ENCODE results near the gene TPBG. TPM values are rescaled to one million over a fixed set of nuclear protein-coding genes. Genes with fewer than 3 reads are reported as not detected.

The TPBG gene
- total and polyA plus RNA-seq, 7 donors, result 0.92 to 10.8 (median 6.1) TPM

GRCh38 chr6:82353848-82354247 is 9.8 kb upstream of the TPBG start:
- WGBS, 2 donors, result 84 to 86% methylated on average over 2 of the region's 2 CpGs
- no peaks in the 10 kb centered on the region for H3K4me1 ChIP-seq
- no peaks in the 10 kb centered on the region for H3K9me3 ChIP-seq
- DNase-seq, result no peak
- H3K4me3 ChIP-seq, result no peak overlapping the region
- no peaks in the 10 kb centered on the region for H3K27me3 ChIP-seq
- intact Hi-C loops (cut with DNase I), result no loop called here
- H3K36me3 ChIP-seq, result no peaks in the 10 kb centered on the region
- H3K27ac ChIP-seq, result no peak overlapping the region
- TF ChIP-seq POLR2AphosphoS5 (IDR thresholded peaks at IDR 0.05), result no peak
- TF ChIP-seq CTCF (IDR thresholded peaks at IDR 0.05), result no peak
- no peak for TF ChIP-seq EP300 (IDR thresholded peaks at IDR 0.05)
- no peak for TF ChIP-seq POLR2A (IDR thresholded peaks at IDR 0.05)

GRCh38 chr6:82360552-82360951 is 3.1 kb upstream of the TPBG start:
- H3K36me3 ChIP-seq, result no peaks in the 10 kb centered on the region
- intact Hi-C loops (cut with DNase I), result loop anchor here (5.0 kb wide), 1 partner anchor 697 kb away; no protein-coding TSS in a partner anchor
- TF ChIP-seq EP300 (IDR thresholded peaks at IDR 0.05) (no peak), POLR2A (IDR thresholded peaks at IDR 0.05) (no peak), POLR2AphosphoS5 (IDR thresholded peaks at IDR 0.05) (no peak), CTCF (IDR thresholded peaks at IDR 0.05) (no peak)
- peak overlapping the region in 1 of 4 donors; percentile 91 for H3K27ac ChIP-seq
- no peak for DNase-seq
- H3K4me1 ChIP-seq, result peaks cover 0 to 30% (median 19%) of the 10 kb centered on the region in 4 donors
- WGBS, 2 donors, result 55 to 63% methylated on average over 2 of the region's 2 CpGs
- no peaks in the 10 kb centered on the region for H3K9me3 ChIP-seq
- no peak overlapping the region for H3K4me3 ChIP-seq
- peaks cover 4 to 35% (median 9%) of the 10 kb centered on the region in 3 donors for H3K27me3 ChIP-seq

- Histone ChIP-seq H3K4me1 (peaks cover 0 to 33% (median 20%) of the 10 kb centered on the region in 4 donors), H3K27ac (peak overlapping the region in 1 of 4 donors; percentile 91), H3K4me3 (no peak overlapping the region), H3K36me3 (no peaks in the 10 kb centered on the region), H3K27me3 (peaks cover 8 to 44% (median 12%) of the 10 kb centered on the region in 3 donors), H3K9me3 (no peaks in the 10 kb centered on the region)
- WGBS, 2 donors, result 79% methylated on average over 3 of the region's 3 CpGs
- intact Hi-C loops (cut with DNase I), result loop anchor here (5.0 kb wide), 1 partner anchor 696 kb away; no protein-coding TSS in a partner anchor
- TF ChIP-seq CTCF (IDR thresholded peaks at IDR 0.05) (no peak), EP300 (IDR thresholded peaks at IDR 0.05) (no peak), POLR2AphosphoS5 (IDR thresholded peaks at IDR 0.05) (no peak), POLR2A (IDR thresholded peaks at IDR 0.05) (no peak)
- no peak for DNase-seq
Measured at GRCh38 chr6:82361631-82362030, 2.0 kb upstream of the TPBG start.

- no peaks in the 10 kb centered on the region for H3K9me3 ChIP-seq
- TF ChIP-seq POLR2AphosphoS5 (IDR thresholded peaks at IDR 0.05), result no peak
- TF ChIP-seq POLR2A (IDR thresholded peaks at IDR 0.05), result no peak
- no peak for TF ChIP-seq EP300 (IDR thresholded peaks at IDR 0.05)
- TF ChIP-seq CTCF (IDR thresholded peaks at IDR 0.05), result no peak
- H3K36me3 ChIP-seq, result no peaks in the 10 kb centered on the region
- no peak overlapping the region for H3K4me3 ChIP-seq
- peak overlapping the region in 1 of 4 donors; percentile 91 for H3K27ac ChIP-seq
- intact Hi-C loops (cut with DNase I), result loop anchor here (5.0 kb wide), 1 partner anchor 695 kb away; no protein-coding TSS in a partner anchor
- 50 to 54% methylated on average over 4 of the region's 4 CpGs for WGBS, 2 donors
- H3K27me3 ChIP-seq, result peaks cover 8 to 49% (median 12%) of the 10 kb centered on the region in 3 donors
- DNase-seq, result no peak
- H3K4me1 ChIP-seq, result peaks cover 0 to 33% (median 20%) of the 10 kb centered on the region in 4 donors
Measured at GRCh38 chr6:82362144-82362543, 1.5 kb upstream of the TPBG start.
